Upper lobe of right lung (tissue), 1 donor: Measurements from ENCODE around the gene FABP3. TPM values are rescaled to one million over a fixed set of nuclear protein-coding genes. Genes with fewer than 3 reads are reported as not detected.

ENCODE experiments used
- ATAC-seq: fragments of 200-7000 bp; cut with Tn5 transposase; one replicate; pipeline ENCODE4 v1.9.1; 2020; ENCODE audit warnings: mild to moderate bottlenecking, moderate library complexity
- DNase-seq: peaks from one replicate; pipeline ENCODE4 v3.0.0-alpha.2; 2020
- H3K27ac ChIP-seq: fragments of 200-600 bp; one replicate; pipeline ENCODE4 v1.8.0; 2022
- H3K27me3 ChIP-seq: fragments of 200-600 bp; one replicate; pipeline ENCODE4 v1.8.0; 2022; ENCODE audit warnings: mild to moderate bottlenecking
- H3K36me3 ChIP-seq: fragments of 200-600 bp; one replicate; pipeline ENCODE4 v1.8.0; 2022
- H3K4me1 ChIP-seq: fragments of 200-600 bp; one replicate; pipeline ENCODE4 v1.8.0; 2022
- H3K4me3 ChIP-seq: fragments of 200-600 bp; one replicate; pipeline ENCODE4 v1.8.0; 2022; ENCODE audit warnings: mild to moderate bottlenecking
- H3K9me3 ChIP-seq: fragments of 200-600 bp; one replicate; pipeline ENCODE4 v1.8.0; 2022
- CTCF ChIP-seq: fragments of 200-600 bp; IDR thresholded peaks from one replicate; pipeline ENCODE4 v1.8.0; 2022; ENCODE audit warnings: antibody characterized with exemption
- intact Hi-C: fragments of 100-400 bp; cut with DNase I; formaldehyde crosslinking; loops from one replicate; pipeline ENCODE4 v1.11.0; 2022
- total RNA-seq: library from RNA; stranded (reverse); fragmentation: NEBNext Ultra II Directional; extraction: Animal tissue kit (Norgen Biotek cat#: 25700); gene quantifications from one replicate; pipeline ENCODE4 v1.2.1, GENCODE V29; 2021
- donor health status: DM: no; HTN: yes; CAD: no; lungs with severe emphysema.

The FABP3 gene
- total RNA-seq, 1 donor from 2014 or later = 63.6 TPM

GRCh38 chr1:31397360-31398095, 24.7 kb upstream of the FABP3 start:
- Histone ChIP-seq H3K36me3 (no peaks in the 10 kb centered on the region), H3K27ac (no peak overlapping the region), H3K9me3 (no peaks in the 10 kb centered on the region), H3K4me1 (peaks cover 11% of the 10 kb centered on the region), H3K4me3 (no peak overlapping the region), H3K27me3 (no peaks in the 10 kb centered on the region)
- DNase-seq (no peak), ATAC-seq (no peak)
- intact Hi-C loops = no loop called here
- TF ChIP-seq CTCF = no peak

GRCh38 chr1:31396633-31397351, 23.9 kb upstream of the FABP3 start:
- no peaks in the 10 kb centered on the region for H3K9me3 ChIP-seq
- TF ChIP-seq CTCF = peak; percentile 19
- H3K27ac ChIP-seq = no peak overlapping the region
- intact Hi-C loops = no loop called here
- no peaks in the 10 kb centered on the region for H3K27me3 ChIP-seq
- H3K4me3 ChIP-seq = no peak overlapping the region
- no peak for ATAC-seq
- peaks cover 11% of the 10 kb centered on the region for H3K4me1 ChIP-seq
- DNase-seq = no peak
- no peaks in the 10 kb centered on the region for H3K36me3 ChIP-seq

GRCh38 chr1:31394584-31395193, 21.8 kb upstream of the FABP3 start:
- Histone ChIP-seq H3K36me3 (no peaks in the 10 kb centered on the region), H3K4me1 (peaks cover 11% of the 10 kb centered on the region), H3K27me3 (no peaks in the 10 kb centered on the region), H3K9me3 (no peaks in the 10 kb centered on the region), H3K4me3 (peak overlapping the region; percentile 36), H3K27ac (no peak overlapping the region)
- intact Hi-C loops = no loop called here
- peak; percentile 87 for TF ChIP-seq CTCF
- ATAC-seq (peak; percentile 97), DNase-seq (peak; percentile 94)

GRCh38 chr1:31393463-31393862, 20.6 kb upstream of the FABP3 start:
- H3K4me3 ChIP-seq = no peak overlapping the region
- H3K27ac ChIP-seq = no peak overlapping the region
- DNase-seq = no peak
- no peak for TF ChIP-seq CTCF
- no peaks in the 10 kb centered on the region for H3K36me3 ChIP-seq
- ATAC-seq = no peak
- no peaks in the 10 kb centered on the region for H3K9me3 ChIP-seq
- no peaks in the 10 kb centered on the region for H3K27me3 ChIP-seq
- intact Hi-C loops = no loop called here
- H3K4me1 ChIP-seq = peaks cover 11% of the 10 kb centered on the region

- ATAC-seq (peak; percentile 40), DNase-seq (no peak)
- Histone ChIP-seq H3K27me3 (no peaks in the 10 kb centered on the region), H3K27ac (no peak overlapping the region), H3K4me3 (no peak overlapping the region), H3K4me1 (peaks cover 9% of the 10 kb centered on the region), H3K9me3 (no peaks in the 10 kb centered on the region), H3K36me3 (no peaks in the 10 kb centered on the region)
- no peak for TF ChIP-seq CTCF
- intact Hi-C loops = no loop called here
Observed at GRCh38 chr1:31390071-31390470, 17.2 kb upstream of the FABP3 start.
